Measurements from ENCODE around the gene COL1A1. TPM values are rescaled to one million over a fixed set of nuclear protein-coding genes. Genes with fewer than 3 reads are reported as not detected.

Gene COL1A1
- total RNA-seq, 2 experiments from 2014 or later: 0.95 to 1.7 TPM

GRCh38 chr17:50180620-50181019 is 20.8 kb downstream of the COL1A1 start:
- H3K27ac Mint-ChIP-seq: no peak overlapping the region
- no peak overlapping the region for H3K4me3 Mint-ChIP-seq
- no peaks in the 10 kb centered on the region for H3K36me3 Mint-ChIP-seq (ENCODE audit: low read depth)
- H3K4me1 Mint-ChIP-seq (ENCODE audit: low read depth): peaks cover 27% of the 10 kb centered on the region
- DNase-seq: no peak
- H3K9me3 Mint-ChIP-seq: no peaks in the 10 kb centered on the region
- intact Hi-C loops (cut with micrococcal nuclease): no loop called here
- no peaks in the 10 kb centered on the region for H3K27me3 Mint-ChIP-seq (ENCODE audit: low read depth)
- CTCF ChIA-PET: no interaction called here

- Mint-ChIP-seq H3K27ac (no peak overlapping the region), H3K4me1 (ENCODE audit: low read depth) (peaks cover 27% of the 10 kb centered on the region), H3K27me3 (ENCODE audit: low read depth) (no peaks in the 10 kb centered on the region), H3K36me3 (ENCODE audit: low read depth) (no peaks in the 10 kb centered on the region), H3K9me3 (no peaks in the 10 kb centered on the region), H3K4me3 (no peak overlapping the region)
- CTCF ChIA-PET: no interaction called here
- no peak for DNase-seq
- intact Hi-C loops (cut with micrococcal nuclease): no loop called here
These were observed 21.3 kb downstream of the COL1A1 start for GRCh38 chr17:50180111-50180510.

GRCh38 chr17:50177983-50178834 is 23.2 kb downstream of the COL1A1 start:
- H3K36me3 Mint-ChIP-seq (ENCODE audit: low read depth): no peaks in the 10 kb centered on the region
- CTCF ChIA-PET: interaction anchor here (0.6 to 3.6 kb wide), 14 partner anchors 8 to 143 kb away, joined by 3 to 25 read pairs (median 5); partner anchors contain the start of gene COL1A1
- intact Hi-C loops (cut with micrococcal nuclease): loop anchor here (1.0 to 5.0 kb wide), 3 partner anchors 38 to 84 kb away; no protein-coding TSS in a partner anchor
- H3K4me1 Mint-ChIP-seq (ENCODE audit: low read depth): peaks cover 15% of the 10 kb centered on the region
- no peak overlapping the region for H3K27ac Mint-ChIP-seq
- H3K4me3 Mint-ChIP-seq: peak overlapping the region; percentile 22
- DNase-seq: peak; percentile 73
- H3K9me3 Mint-ChIP-seq: no peaks in the 10 kb centered on the region
- no peaks in the 10 kb centered on the region for H3K27me3 Mint-ChIP-seq (ENCODE audit: low read depth)

DNA sequence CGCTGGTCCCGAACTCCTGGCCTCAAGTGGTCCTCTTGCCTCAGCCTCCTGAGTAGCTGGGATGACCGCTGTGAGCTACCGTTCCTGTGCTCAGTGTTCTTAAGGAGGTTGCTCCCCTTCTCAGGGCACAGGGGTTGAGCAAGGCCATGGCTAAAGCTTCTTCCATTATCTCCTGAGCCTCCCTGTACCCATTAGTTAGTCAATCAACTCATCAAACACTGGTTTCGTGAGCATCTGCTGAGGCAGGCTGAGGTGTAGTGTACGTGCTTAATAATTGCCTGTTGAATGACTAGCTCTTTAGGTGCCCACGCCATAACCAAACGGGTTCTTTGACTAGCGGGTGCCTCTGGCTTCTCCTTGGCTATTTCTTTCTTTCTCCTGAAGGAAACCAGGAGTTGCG is 24.0 kb downstream of the COL1A1 start:
- no peaks in the 10 kb centered on the region for H3K9me3 Mint-ChIP-seq
- peaks cover 11% of the 10 kb centered on the region for H3K4me1 Mint-ChIP-seq (ENCODE audit: low read depth)

GRCh38 chr17:50176559-50177357 is 24.7 kb downstream of the COL1A1 start:
- no peak for DNase-seq
- H3K27ac Mint-ChIP-seq: no peak overlapping the region
- CTCF ChIA-PET: interaction anchor here (0.6 to 3.6 kb wide), 8 partner anchors 7 to 198 kb away, joined by 3 to 25 read pairs (median 6); no protein-coding TSS in a partner anchor
- peaks cover 11% of the 10 kb centered on the region for H3K4me1 Mint-ChIP-seq (ENCODE audit: low read depth)
- no peaks in the 10 kb centered on the region for H3K9me3 Mint-ChIP-seq
- no peaks in the 10 kb centered on the region for H3K36me3 Mint-ChIP-seq (ENCODE audit: low read depth)
- no peaks in the 10 kb centered on the region for H3K27me3 Mint-ChIP-seq (ENCODE audit: low read depth)
- intact Hi-C loops (cut with micrococcal nuclease): loop anchor here (5.0 kb wide), 1 partner anchor 59 kb away; no protein-coding TSS in a partner anchor
- no peak overlapping the region for H3K4me3 Mint-ChIP-seq

More for the DNA sequence above, 24.0 kb downstream of the COL1A1 start:
- intact Hi-C loops (cut with micrococcal nuclease): loop anchor here (5.0 kb wide), 1 partner anchor 60 kb away; no protein-coding TSS in a partner anchor
- CTCF ChIA-PET: interaction anchor here (0.7 to 3.6 kb wide), 10 partner anchors 8 to 90 kb away, joined by 3 to 25 read pairs (median 8); partner anchors contain the start of gene COL1A1
- no peak overlapping the region for H3K4me3 Mint-ChIP-seq
- no peaks in the 10 kb centered on the region for H3K27me3 Mint-ChIP-seq (ENCODE audit: low read depth)
- no peak overlapping the region for H3K27ac Mint-ChIP-seq
- H3K36me3 Mint-ChIP-seq (ENCODE audit: low read depth): no peaks in the 10 kb centered on the region
- no peak for DNase-seq

GRCh38 chr17:50175035-50175807 is 26.2 kb downstream of the COL1A1 start:
- no peak overlapping the region for H3K4me3 Mint-ChIP-seq
- H3K4me1 Mint-ChIP-seq (ENCODE audit: low read depth): peaks cover 11% of the 10 kb centered on the region
- no peaks in the 10 kb centered on the region for H3K27me3 Mint-ChIP-seq (ENCODE audit: low read depth)

GRCh38 chr17:50174444-50174843 is 27.0 kb downstream of the COL1A1 start:
- no peak overlapping the region for H3K4me3 Mint-ChIP-seq
- DNase-seq: no peak
- intact Hi-C loops (cut with micrococcal nuclease): no loop called here
- CTCF ChIA-PET: interaction anchor here (1.2 to 1.8 kb wide), 3 partner anchors 24 to 59 kb away, joined by 3 to 7 read pairs (median 6); partner anchors contain the start of gene COL1A1
- H3K9me3 Mint-ChIP-seq: no peaks in the 10 kb centered on the region
- peaks cover 12% of the 10 kb centered on the region for H3K4me1 Mint-ChIP-seq (ENCODE audit: low read depth)
- no peaks in the 10 kb centered on the region for H3K36me3 Mint-ChIP-seq (ENCODE audit: low read depth)
- H3K27ac Mint-ChIP-seq: no peak overlapping the region
- no peaks in the 10 kb centered on the region for H3K27me3 Mint-ChIP-seq (ENCODE audit: low read depth)

More at GRCh38 chr17:50175035-50175807, 26.2 kb downstream of the COL1A1 start:
- CTCF ChIA-PET: interaction anchor here (0.8 to 1.8 kb wide), 3 partner anchors 38 to 97 kb away, joined by 3 to 7 read pairs (median 5); no protein-coding TSS in a partner anchor
- Mint-ChIP-seq H3K36me3 (ENCODE audit: low read depth) (no peaks in the 10 kb centered on the region), H3K27ac (no peak overlapping the region), H3K9me3 (no peaks in the 10 kb centered on the region)
- intact Hi-C loops (cut with micrococcal nuclease): loop anchor here (5.0 kb wide), 1 partner anchor 58 kb away; no protein-coding TSS in a partner anchor
- no peak for DNase-seq

GRCh38 chr17:50173335-50173941 is 28.0 kb downstream of the COL1A1 start:
- DNase-seq: no peak
- Mint-ChIP-seq H3K4me1 (ENCODE audit: low read depth) (peaks cover 17% of the 10 kb centered on the region), H3K27me3 (ENCODE audit: low read depth) (no peaks in the 10 kb centered on the region), H3K4me3 (no peak overlapping the region), H3K27ac (no peak overlapping the region), H3K36me3 (ENCODE audit: low read depth) (no peaks in the 10 kb centered on the region), H3K9me3 (no peaks in the 10 kb centered on the region)
- intact Hi-C loops (cut with micrococcal nuclease): no loop called here
- CTCF ChIA-PET: interaction anchor here (0.7 to 2.6 kb wide), 7 partner anchors 8 to 125 kb away, joined by 3 to 7 read pairs (median 5); partner anchors contain the start of genes COL1A1 and SGCA

DNA sequence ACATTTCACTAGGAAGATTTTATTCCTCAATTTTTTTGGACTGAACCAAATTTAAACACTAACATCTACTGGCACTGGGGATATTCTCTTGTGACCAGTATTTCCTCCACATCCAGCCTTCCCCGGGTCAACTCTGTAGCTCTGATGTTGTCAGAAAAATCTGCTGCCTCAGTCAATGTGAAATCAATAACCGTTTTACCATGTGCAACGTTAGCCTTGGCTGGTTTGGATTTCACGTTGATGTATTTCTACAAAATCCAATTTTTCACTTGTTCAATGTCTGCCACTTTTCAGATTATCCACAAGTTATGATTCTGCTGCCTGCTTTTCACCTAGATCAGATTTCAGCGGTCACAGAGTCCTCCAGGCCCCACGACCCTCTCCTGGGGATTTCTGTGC is 28.5 kb downstream of the COL1A1 start:
- Mint-ChIP-seq H3K36me3 (ENCODE audit: low read depth) (no peaks in the 10 kb centered on the region), H3K9me3 (no peaks in the 10 kb centered on the region), H3K27me3 (ENCODE audit: low read depth) (no peaks in the 10 kb centered on the region), H3K4me3 (no peak overlapping the region), H3K27ac (no peak overlapping the region), H3K4me1 (ENCODE audit: low read depth) (peaks cover 12% of the 10 kb centered on the region)
- no peak for DNase-seq
- CTCF ChIA-PET: interaction anchor here (0.6 to 2.6 kb wide), 6 partner anchors 8 to 125 kb away, joined by 3 to 7 read pairs (median 4); partner anchors contain the start of genes COL1A1 and SGCA
- intact Hi-C loops (cut with micrococcal nuclease): no loop called here

- no peaks in the 10 kb centered on the region for H3K36me3 Mint-ChIP-seq (ENCODE audit: low read depth)
- CTCF ChIA-PET: interaction anchor here (0.6 to 2.6 kb wide), 4 partner anchors 25 to 126 kb away, joined by 3 to 7 read pairs (median 4); no protein-coding TSS in a partner anchor
- H3K4me1 Mint-ChIP-seq (ENCODE audit: low read depth): peaks cover 10% of the 10 kb centered on the region
- H3K9me3 Mint-ChIP-seq: no peaks in the 10 kb centered on the region
- no peaks in the 10 kb centered on the region for H3K27me3 Mint-ChIP-seq (ENCODE audit: low read depth)
- no peak overlapping the region for H3K27ac Mint-ChIP-seq
- no peak for DNase-seq
- intact Hi-C loops (cut with micrococcal nuclease): no loop called here
- H3K4me3 Mint-ChIP-seq: no peak overlapping the region
These were observed 29.3 kb downstream of the COL1A1 start for GRCh38 chr17:50172130-50172529.

Measured in activated naive CD4-positive, alpha-beta T cell treated with anti-CD3 and anti-CD28 coated beads for 36 hours (primary cell).